Measurements from ENCODE around the gene GOLPH3L.

DNA sequence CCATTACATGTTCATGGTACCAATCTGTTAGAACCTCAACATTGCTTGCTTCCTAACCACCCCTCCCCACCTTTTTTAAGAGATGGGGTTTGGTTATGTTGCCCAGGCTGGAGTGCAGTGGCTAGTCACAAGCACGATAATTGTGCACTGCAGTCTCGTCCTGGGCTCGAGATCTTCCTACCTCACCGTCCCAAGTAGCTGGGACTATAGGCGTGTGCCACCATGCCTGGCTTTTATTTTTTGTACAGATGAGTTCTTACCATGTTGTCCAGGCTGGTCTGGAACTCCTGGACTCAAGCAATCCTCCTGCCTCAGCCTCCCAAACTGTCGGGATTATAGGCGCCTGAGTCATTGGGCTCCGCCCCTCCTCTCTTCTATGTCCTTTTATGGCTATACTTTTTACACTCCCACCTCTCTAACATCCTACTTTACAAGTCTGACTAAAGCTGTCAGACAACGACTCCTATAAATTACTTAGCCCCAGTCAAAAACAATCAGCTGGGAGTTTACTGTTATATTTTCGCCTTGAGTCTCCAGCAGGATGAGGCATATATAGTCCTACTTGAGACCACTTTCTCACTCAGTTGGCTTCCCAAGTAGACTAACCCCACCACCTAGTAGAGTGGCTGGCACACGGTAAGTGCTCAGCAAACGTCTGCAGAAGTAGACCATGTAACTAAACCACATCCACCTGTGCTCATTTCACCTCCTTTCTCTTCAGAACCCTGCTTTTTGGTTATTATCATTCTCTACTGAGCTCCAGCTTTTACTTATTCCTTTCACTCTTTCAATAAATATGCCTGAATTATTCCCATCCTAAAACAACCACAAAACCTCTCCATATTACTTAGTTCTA, 81.4 kb downstream of the GOLPH3L start:
- TF ChIP-seq, protein P1, sequence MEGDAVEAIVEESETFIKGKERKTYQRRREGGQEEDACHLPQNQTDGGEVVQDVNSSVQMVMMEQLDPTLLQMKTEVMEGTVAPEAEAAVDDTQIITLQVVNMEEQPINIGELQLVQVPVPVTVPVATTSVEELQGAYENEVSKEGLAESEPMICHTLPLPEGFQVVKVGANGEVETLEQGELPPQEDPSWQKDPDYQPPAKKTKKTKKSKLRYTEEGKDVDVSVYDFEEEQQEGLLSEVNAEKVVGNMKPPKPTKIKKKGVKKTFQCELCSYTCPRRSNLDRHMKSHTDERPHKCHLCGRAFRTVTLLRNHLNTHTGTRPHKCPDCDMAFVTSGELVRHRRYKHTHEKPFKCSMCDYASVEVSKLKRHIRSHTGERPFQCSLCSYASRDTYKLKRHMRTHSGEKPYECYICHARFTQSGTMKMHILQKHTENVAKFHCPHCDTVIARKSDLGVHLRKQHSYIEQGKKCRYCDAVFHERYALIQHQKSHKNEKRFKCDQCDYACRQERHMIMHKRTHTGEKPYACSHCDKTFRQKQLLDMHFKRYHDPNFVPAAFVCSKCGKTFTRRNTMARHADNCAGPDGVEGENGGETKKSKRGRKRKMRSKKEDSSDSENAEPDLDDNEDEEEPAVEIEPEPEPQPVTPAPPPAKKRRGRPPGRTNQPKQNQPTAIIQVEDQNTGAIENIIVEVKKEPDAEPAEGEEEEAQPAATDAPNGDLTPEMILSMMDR (tag by site-specific recombination; IDR thresholded peaks at IDR 0.05): no peak
- TF ChIP-seq ZNF350 (tag by site-specific recombination; IDR thresholded peaks at IDR 0.05) (no peak), ZNF10 (tag by site-specific recombination; IDR thresholded peaks at IDR 0.05) (no peak), BCL11A (tag by site-specific recombination; IDR thresholded peaks at IDR 0.05; ENCODE audit: low read depth) (no peak), YY1 (tag by site-specific recombination; IDR thresholded peaks at IDR 0.05) (no peak), ZNF354C (tag by site-specific recombination; IDR thresholded peaks at IDR 0.05; ENCODE audit: borderline replicate concordance, low read depth) (no peak), ZNF302 (tag by site-specific recombination; IDR thresholded peaks at IDR 0.05; ENCODE audit: low read depth) (no peak), KLF16 (tag by site-specific recombination; IDR thresholded peaks at IDR 0.05) (no peak), ZNF121 (tag by site-specific recombination; IDR thresholded peaks at IDR 0.05) (no peak), ZNF768 (tag by site-specific recombination; IDR thresholded peaks at IDR 0.05) (no peak), ZNF48 (tag by site-specific recombination; IDR thresholded peaks at IDR 0.05) (no peak), ZNF433 (tag by site-specific recombination; IDR thresholded peaks at IDR 0.05; ENCODE audit: low read depth) (no peak)
- TF ChIP-seq, protein P2, sequence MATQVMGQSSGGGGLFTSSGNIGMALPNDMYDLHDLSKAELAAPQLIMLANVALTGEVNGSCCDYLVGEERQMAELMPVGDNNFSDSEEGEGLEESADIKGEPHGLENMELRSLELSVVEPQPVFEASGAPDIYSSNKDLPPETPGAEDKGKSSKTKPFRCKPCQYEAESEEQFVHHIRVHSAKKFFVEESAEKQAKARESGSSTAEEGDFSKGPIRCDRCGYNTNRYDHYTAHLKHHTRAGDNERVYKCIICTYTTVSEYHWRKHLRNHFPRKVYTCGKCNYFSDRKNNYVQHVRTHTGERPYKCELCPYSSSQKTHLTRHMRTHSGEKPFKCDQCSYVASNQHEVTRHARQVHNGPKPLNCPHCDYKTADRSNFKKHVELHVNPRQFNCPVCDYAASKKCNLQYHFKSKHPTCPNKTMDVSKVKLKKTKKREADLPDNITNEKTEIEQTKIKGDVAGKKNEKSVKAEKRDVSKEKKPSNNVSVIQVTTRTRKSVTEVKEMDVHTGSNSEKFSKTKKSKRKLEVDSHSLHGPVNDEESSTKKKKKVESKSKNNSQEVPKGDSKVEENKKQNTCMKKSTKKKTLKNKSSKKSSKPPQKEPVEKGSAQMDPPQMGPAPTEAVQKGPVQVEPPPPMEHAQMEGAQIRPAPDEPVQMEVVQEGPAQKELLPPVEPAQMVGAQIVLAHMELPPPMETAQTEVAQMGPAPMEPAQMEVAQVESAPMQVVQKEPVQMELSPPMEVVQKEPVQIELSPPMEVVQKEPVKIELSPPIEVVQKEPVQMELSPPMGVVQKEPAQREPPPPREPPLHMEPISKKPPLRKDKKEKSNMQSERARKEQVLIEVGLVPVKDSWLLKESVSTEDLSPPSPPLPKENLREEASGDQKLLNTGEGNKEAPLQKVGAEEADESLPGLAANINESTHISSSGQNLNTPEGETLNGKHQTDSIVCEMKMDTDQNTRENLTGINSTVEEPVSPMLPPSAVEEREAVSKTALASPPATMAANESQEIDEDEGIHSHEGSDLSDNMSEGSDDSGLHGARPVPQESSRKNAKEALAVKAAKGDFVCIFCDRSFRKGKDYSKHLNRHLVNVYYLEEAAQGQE (tag by site-specific recombination; IDR thresholded peaks at IDR 0.05): no peak
- TF ChIP-seq, protein P3, sequence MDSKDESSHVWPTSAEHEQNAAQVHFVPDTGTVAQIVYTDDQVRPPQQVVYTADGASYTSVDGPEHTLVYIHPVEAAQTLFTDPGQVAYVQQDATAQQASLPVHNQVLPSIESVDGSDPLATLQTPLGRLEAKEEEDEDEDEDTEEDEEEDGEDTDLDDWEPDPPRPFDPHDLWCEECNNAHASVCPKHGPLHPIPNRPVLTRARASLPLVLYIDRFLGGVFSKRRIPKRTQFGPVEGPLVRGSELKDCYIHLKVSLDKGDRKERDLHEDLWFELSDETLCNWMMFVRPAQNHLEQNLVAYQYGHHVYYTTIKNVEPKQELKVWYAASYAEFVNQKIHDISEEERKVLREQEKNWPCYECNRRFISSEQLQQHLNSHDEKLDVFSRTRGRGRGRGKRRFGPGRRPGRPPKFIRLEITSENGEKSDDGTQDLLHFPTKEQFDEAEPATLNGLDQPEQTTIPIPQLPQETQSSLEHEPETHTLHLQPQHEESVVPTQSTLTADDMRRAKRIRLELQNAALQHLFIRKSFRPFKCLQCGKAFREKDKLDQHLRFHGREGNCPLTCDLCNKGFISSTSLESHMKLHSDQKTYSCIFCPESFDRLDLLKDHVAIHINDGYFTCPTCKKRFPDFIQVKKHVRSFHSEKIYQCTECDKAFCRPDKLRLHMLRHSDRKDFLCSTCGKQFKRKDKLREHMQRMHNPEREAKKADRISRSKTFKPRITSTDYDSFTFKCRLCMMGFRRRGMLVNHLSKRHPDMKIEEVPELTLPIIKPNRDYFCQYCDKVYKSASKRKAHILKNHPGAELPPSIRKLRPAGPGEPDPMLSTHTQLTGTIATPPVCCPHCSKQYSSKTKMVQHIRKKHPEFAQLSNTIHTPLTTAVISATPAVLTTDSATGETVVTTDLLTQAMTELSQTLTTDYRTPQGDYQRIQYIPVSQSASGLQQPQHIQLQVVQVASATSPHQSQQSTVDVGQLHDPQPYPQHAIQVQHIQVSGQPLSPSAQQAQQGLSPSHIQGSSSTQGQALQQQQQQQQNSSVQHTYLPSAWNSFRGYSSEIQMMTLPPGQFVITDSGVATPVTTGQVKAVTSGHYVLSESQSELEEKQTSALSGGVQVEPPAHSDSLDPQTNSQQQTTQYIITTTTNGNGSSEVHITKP (tag by site-specific recombination; IDR thresholded peaks at IDR 0.05): no peak

Measured in HEK293 (cell line).